ENCODE measurements around the gene PTPRD.

Gene PTPRD

GRCh38 chr9:10649076-10649475, 36.3 kb upstream of the PTPRD start:
- no peak overlapping the region for H2AFZ ChIP-seq (ENCODE audit: low read depth)
- H3K4me2 ChIP-seq = no peak overlapping the region
- H3K79me2 ChIP-seq (ENCODE audit: insufficient read depth, low read depth) = no peaks in the 10 kb centered on the region
- H3K36me3 ChIP-seq (ENCODE audit: insufficient read depth) = no peaks in the 10 kb centered on the region
- H3K4me1 ChIP-seq (ENCODE audit: low read depth, poor library complexity, severe bottlenecking) = no peaks in the 10 kb centered on the region
- no peaks in the 10 kb centered on the region for H3K27me3 ChIP-seq (ENCODE audit: insufficient read depth, low read depth)
- H3K27ac ChIP-seq = no peak overlapping the region
- H3K4me3 ChIP-seq (IDR thresholded peaks at IDR 0.05; ENCODE audit: insufficient read depth, low read depth, low read length) = no peak overlapping the region
- H4K20me1 ChIP-seq (ENCODE audit: insufficient read depth) = no peaks in the 10 kb centered on the region
- TF ChIP-seq CTCF (conservative IDR thresholded peaks at IDR 0.05; ENCODE audit: low read depth, low read length) = no peak
- H3K9ac ChIP-seq = no peak overlapping the region

GRCh38 chr9:10633785-10634184, 21.0 kb upstream of the PTPRD start:
- Histone ChIP-seq H2AFZ (ENCODE audit: low read depth) (no peak overlapping the region), H3K79me2 (ENCODE audit: insufficient read depth, low read depth) (no peaks in the 10 kb centered on the region), H3K9ac (no peak overlapping the region), H3K27me3 (ENCODE audit: insufficient read depth, low read depth) (no peaks in the 10 kb centered on the region), H3K27ac (no peak overlapping the region), H3K4me1 (ENCODE audit: low read depth, poor library complexity, severe bottlenecking) (no peaks in the 10 kb centered on the region), H3K36me3 (ENCODE audit: insufficient read depth) (no peaks in the 10 kb centered on the region), H3K4me2 (no peak overlapping the region), H3K4me3 (IDR thresholded peaks at IDR 0.05; ENCODE audit: insufficient read depth, low read depth, low read length) (no peak overlapping the region), H4K20me1 (ENCODE audit: insufficient read depth) (no peaks in the 10 kb centered on the region)
- no peak for TF ChIP-seq CTCF (conservative IDR thresholded peaks at IDR 0.05; ENCODE audit: low read depth, low read length)

GRCh38 chr9:10614196-10614800, 1.5 kb upstream of the PTPRD start:
- H3K27ac ChIP-seq = no peak overlapping the region
- H3K9ac ChIP-seq = no peak overlapping the region
- no peaks in the 10 kb centered on the region for H4K20me1 ChIP-seq (ENCODE audit: insufficient read depth)
- H3K4me2 ChIP-seq = no peak overlapping the region
- no peak for TF ChIP-seq CTCF (conservative IDR thresholded peaks at IDR 0.05; ENCODE audit: low read depth, low read length)
- H3K27me3 ChIP-seq (ENCODE audit: insufficient read depth, low read depth) = no peaks in the 10 kb centered on the region
- no peaks in the 10 kb centered on the region for H3K79me2 ChIP-seq (ENCODE audit: insufficient read depth, low read depth)
- H2AFZ ChIP-seq (ENCODE audit: low read depth) = no peak overlapping the region
- no peaks in the 10 kb centered on the region for H3K36me3 ChIP-seq (ENCODE audit: insufficient read depth)
- peaks cover 15% of the 10 kb centered on the region for H3K4me1 ChIP-seq (ENCODE audit: low read depth, poor library complexity, severe bottlenecking)
- no peak overlapping the region for H3K4me3 ChIP-seq (IDR thresholded peaks at IDR 0.05; ENCODE audit: insufficient read depth, low read depth, low read length)

- Histone ChIP-seq H4K20me1 (ENCODE audit: insufficient read depth) (no peaks in the 10 kb centered on the region), H3K9ac (no peak overlapping the region; the same call in 1 of the 2 replicates), H2AFZ (ENCODE audit: low read depth) (peak overlapping the region; percentile 98), H3K4me1 (ENCODE audit: low read depth, poor library complexity, severe bottlenecking) (peaks cover 15% of the 10 kb centered on the region), H3K27me3 (ENCODE audit: insufficient read depth, low read depth) (no peaks in the 10 kb centered on the region), H3K27ac (no peak overlapping the region), H3K36me3 (ENCODE audit: insufficient read depth) (no peaks in the 10 kb centered on the region), H3K79me2 (ENCODE audit: insufficient read depth, low read depth) (no peaks in the 10 kb centered on the region), H3K4me3 (IDR thresholded peaks at IDR 0.05; ENCODE audit: insufficient read depth, low read depth, low read length) (no peak overlapping the region), H3K4me2 (no peak overlapping the region; the same call in 1 of the 2 replicates)
- TF ChIP-seq CTCF (conservative IDR thresholded peaks at IDR 0.05; ENCODE audit: low read depth, low read length) = no peak
These were observed 617 bp upstream of the PTPRD start for GRCh38 chr9:10613419-10613818.

All from KMS-11 (cell line).